ENCODE measurements around the gene LIG1.

Gene LIG1

DNA sequence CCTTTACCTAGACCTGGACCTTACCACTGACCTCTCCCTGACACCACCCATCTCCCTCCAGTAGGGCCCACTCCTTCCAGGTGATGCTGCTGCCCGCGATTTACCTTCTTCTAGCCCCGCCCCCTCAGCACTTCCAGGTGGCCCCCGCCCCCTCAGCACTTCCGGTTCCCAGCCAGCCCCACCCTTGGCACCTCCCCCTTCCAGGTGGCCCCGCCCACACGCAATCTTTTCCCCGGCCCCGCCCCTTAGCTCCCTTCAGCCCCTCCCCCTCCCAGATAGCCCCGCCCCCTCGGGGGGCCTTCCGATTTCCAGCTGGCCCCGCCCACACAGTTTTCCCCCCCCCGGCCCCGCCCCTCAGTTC lies 586 bp downstream of the LIG1 start:
- DNase-seq (ENCODE audit: insufficient read length, low spot score) (peak; percentile 65), FAIRE-seq (no peak)
- TF ChIP-seq, protein P1, sequence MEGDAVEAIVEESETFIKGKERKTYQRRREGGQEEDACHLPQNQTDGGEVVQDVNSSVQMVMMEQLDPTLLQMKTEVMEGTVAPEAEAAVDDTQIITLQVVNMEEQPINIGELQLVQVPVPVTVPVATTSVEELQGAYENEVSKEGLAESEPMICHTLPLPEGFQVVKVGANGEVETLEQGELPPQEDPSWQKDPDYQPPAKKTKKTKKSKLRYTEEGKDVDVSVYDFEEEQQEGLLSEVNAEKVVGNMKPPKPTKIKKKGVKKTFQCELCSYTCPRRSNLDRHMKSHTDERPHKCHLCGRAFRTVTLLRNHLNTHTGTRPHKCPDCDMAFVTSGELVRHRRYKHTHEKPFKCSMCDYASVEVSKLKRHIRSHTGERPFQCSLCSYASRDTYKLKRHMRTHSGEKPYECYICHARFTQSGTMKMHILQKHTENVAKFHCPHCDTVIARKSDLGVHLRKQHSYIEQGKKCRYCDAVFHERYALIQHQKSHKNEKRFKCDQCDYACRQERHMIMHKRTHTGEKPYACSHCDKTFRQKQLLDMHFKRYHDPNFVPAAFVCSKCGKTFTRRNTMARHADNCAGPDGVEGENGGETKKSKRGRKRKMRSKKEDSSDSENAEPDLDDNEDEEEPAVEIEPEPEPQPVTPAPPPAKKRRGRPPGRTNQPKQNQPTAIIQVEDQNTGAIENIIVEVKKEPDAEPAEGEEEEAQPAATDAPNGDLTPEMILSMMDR (IDR thresholded peaks at IDR 0.05; ENCODE audit: insufficient read depth, missing control alignments), result no peak

- no peak for FAIRE-seq
- TF ChIP-seq, protein P1 (IDR thresholded peaks at IDR 0.05; ENCODE audit: insufficient read depth, missing control alignments), result no peak
- no peak for DNase-seq (ENCODE audit: insufficient read length, low spot score)
Measured at GRCh38 chr19:48168689-48169088, 1.5 kb downstream of the LIG1 start.

DNA sequence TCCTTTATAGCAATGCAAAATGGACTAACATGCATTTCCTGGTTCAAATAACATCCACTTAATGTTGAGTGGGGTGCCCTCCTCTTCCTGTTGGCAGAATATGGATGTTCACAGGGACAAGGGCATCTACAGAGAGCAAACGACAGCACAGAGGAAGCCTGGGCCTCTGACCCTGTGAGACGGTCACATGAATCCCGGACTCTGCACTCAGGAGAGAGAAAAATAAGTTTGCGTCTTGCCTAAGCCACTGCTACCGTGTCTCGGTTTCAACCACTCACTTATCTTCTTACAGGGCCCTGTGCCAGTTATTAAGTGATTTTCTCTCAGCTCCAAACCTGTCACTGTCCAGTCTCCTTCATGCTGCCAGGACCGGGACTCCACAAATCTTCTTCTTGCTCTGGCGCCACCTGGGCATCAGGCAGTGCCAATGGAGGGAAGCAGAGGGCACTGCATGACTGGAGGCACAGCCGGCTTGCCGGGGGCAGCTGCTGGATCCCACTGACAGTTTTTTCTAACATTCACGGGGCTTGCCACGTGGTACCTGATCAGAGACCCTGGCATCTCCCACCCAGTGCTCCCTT lies 11.8 kb downstream of the LIG1 start:
- DNase-seq (ENCODE audit: insufficient read length, low spot score) (no peak), FAIRE-seq (no peak)
- TF ChIP-seq, protein P1 (IDR thresholded peaks at IDR 0.05; ENCODE audit: insufficient read depth, missing control alignments), result peak; percentile 28

GRCh38 chr19:48154003-48154402 lies 16.1 kb downstream of the LIG1 start:
- no peak for FAIRE-seq

GRCh38 chr19:48152551-48152950 lies 17.6 kb downstream of the LIG1 start:
- TF ChIP-seq, protein P1 (IDR thresholded peaks at IDR 0.05; ENCODE audit: insufficient read depth, missing control alignments), result peak; percentile 76
- no peak for FAIRE-seq
- DNase-seq (ENCODE audit: insufficient read length, low spot score), result peak; percentile 68

More at GRCh38 chr19:48154003-48154402, 16.1 kb downstream of the LIG1 start:
- no peak for DNase-seq (ENCODE audit: insufficient read length, low spot score)
- TF ChIP-seq, protein P1 (IDR thresholded peaks at IDR 0.05; ENCODE audit: insufficient read depth, missing control alignments), result no peak

GRCh38 chr19:48149430-48149829 lies 20.7 kb downstream of the LIG1 start:
- TF ChIP-seq, protein P1 (IDR thresholded peaks at IDR 0.05; ENCODE audit: insufficient read depth, missing control alignments), result no peak
- DNase-seq (ENCODE audit: insufficient read length, low spot score) (no peak), FAIRE-seq (no peak)

DNA sequence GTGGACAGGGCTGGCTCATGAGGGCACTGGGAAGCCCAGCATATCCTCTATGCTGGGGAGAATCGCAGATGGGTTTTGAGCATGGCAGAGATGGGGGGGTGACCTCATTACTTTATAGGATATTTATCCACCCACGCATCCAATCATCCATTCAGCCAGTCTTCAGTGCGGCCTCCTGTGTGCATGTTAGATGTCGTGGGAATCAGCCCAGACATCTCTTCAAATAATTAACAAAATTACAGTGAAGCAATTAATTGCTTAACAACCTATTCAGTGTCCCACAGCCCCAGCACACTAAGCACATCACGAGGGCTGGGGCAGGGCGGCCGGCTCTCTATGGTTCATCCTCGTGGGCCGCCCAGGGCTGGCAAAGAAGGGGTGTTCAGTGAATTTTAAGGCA lies 21.6 kb downstream of the LIG1 start:
- no peak for DNase-seq (ENCODE audit: insufficient read length, low spot score)
- TF ChIP-seq, protein P1 (IDR thresholded peaks at IDR 0.05; ENCODE audit: insufficient read depth, missing control alignments), result no peak
- no peak for FAIRE-seq
